HG03439 (cell line): ENCODE data around the gene HOXB3.
"Not testable (repeated sequence)": the region's sequence is repeated elsewhere in the genome, so short reads cannot be mapped to it uniquely, and the experiment has no call there.

Source experiments
- ATAC-seq: cut with Tn5 transposase; IDR thresholded peaks from one replicate; pipeline ENCODE4 v1.9.1; 2021; ENCODE audit warnings: mild to moderate bottlenecking, moderate library complexity; ENCODE audit not compliant: unreplicated experiment

The HOXB3 gene

DNA sequence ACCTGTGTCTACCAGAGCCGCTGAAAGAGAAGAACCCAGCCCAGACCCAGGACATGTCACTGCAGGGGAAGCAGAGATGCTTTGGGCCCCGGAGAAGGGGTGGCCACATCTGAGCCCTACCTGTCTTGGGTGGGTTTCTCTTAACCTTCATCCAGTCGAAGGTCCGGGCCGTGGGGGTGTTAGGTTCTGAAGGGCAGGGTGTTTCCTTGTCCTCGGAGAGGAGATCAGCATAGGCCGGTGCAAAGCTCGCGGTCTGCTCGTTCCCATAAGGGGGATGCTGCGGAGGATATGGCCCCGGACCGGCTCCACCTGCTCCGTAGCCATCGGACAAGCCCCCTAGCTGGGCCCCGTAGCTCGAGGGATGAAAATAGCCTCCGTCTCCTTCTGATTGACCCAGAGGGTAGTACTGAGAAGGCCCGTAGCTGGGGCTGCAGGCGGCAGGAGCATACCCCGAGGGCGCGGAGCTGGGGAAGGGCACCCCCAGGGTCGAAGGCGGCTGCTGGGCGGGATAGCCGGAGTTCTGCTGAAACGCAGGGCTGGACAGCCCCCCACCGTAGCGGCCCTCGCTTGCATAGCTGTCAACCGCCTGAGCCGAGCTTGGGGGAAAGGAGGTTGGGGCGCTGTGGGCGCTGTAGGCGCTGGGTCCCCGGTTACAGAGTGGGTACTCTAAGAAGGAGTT, 59.7 kb downstream of the HOXB3 start:
- ATAC-seq: no peak

DNA sequence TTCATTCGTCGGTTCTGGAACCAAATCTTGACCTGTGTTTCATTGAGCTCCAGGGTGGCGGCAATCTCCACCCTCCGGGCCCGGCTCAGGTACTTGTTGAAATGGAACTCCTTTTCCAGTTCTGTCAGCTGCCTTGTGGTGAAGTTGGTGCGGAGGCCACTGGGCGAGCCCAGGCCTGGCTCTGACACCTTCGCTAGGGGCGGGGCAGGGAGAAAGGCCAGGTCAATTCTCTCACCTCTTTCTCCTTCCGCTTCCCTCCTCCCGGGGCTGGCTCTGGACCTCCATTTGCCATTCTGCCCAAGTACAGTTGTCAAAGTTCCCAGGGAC, 60.4 kb downstream of the HOXB3 start:
- no peak for ATAC-seq

DNA sequence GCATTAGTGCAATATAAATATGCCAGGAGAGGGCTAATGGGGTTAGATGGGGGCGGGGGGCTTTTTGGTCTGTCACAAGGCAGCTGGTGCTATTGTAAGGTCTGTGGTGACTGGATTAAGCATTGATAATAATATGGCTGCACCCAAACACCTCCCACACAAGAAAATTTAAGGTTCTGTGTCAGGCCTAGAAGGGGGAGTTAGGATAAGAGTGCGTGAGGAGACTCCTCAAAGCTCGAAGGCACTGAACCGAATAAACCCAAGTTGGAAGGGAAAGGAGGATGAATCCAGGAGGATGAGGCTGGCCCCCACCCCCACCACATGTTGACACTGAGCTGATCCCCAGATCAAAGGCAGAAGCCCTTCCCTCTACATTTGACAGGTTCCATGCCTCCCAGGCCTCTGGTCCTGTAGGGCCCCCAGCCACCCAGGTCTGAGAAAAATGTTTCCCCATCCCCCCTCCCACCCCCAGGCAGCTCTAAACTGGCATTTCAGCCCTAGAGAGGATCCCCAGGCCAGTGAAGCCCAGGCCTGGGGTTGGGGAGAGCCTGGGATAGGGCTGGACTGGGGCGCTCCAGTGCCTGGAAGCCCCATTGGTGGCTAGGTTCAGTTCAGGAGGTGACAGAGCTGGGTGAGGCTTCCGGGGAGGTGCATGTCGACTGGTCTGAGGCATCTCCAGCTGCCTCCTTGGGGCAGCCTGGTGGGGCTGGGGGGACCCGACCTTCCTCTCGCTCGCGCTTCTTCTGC, 60.9 kb downstream of the HOXB3 start:
- no peak for ATAC-seq

DNA sequence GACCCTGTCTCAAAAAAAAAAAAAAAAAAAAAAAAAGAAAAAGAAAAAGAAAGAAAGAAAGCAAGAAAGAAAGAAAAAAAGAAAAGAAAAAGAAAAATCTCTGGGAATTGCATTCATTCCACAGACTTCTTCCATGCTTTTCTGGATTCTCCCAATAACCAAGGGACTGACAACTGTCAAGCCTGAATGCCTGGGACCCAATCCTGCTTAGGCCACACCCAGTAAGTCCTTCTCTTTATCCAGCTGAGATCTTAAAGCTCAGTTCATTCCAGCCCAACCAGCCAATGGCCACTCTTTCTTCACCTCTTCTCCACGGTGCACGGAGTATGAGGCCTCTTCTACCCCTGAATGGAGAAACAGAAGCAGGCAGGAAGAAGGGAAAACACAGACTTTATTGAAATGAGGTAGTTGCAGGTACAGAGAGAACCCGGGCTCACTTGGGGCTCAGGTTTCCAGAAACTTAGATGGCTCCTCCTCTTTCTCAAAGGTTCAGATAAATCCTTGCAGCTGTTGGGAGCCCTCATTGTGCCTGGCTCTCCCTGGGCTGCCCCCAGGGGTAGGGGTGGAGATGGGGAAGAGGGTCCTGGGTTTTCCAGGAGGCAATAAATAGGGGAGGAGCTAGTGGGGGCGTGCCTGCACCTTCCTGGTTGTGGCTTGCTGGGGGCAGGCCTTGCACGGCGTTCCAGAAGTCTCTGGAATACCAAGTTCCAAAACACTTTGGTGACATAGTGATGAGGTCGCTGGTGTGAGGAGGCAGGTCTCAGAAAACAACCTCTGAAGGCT, 61.7 kb downstream of the HOXB3 start:
- no peak for ATAC-seq

DNA sequence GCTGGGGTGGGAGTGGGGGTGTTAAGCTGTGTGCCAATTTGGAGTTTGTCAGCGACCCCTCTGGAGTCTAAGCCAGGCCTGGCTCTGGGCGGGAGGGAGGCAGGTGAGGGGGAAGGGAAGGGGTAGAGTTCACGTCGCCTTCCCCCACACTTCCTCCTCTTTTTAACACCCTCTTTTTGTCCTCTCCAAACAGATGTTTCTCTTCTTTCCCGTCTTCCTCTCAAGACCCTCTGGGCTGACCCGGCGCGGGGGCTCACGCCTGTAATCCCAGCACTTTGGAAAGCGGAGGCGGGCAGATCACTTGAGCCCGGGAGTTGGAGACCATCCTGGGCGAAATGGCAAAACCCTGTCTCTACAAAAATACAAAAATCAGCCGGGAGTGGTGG, 62.5 kb downstream of the HOXB3 start:
- ATAC-seq: no peak

DNA sequence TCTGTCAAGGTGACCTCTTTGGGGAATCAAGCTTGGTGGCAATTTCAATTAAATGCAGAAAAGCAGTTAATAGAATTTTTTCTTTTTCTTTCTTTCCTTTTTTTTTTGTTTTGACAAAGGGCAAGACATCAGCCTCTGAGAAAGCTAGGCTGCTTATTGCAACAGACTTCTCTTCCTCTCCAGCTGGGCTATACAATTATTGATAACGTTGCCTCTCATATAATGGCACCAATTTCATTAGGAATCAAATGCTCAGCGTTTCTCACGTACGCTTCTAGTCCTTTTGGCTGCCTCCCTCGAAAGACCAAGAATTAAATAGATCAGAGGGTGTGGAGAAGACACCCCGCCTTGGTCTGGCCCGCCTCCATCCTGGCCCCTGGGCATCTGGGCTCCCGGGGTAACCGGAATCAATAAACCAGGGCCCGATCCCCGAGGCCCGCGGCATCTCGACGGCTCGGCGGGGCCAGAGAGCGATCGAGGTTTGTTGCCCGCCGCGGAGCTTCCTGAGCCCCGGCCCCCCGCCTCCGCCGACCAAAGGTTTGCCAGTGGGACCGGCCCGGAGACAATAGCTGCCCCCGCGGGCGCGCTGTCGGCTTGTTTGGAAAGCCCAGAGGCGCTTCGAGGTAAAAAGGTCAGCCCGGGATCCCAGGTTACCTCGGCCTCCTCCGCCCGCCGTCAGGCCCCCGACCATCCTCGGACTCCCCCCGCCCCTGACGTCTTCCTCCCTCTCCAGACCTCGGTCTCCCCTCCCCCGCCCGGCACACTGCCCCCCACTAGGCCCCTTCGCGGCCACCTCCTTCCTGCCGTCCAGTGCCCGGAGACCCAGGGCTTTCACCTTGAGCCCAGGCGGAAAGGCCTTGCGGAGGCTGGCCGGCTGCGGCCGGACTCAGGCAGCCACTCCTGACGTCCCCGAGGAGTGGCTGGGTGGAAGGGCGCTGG, 63.2 kb downstream of the HOXB3 start:
- no peak for ATAC-seq

DNA sequence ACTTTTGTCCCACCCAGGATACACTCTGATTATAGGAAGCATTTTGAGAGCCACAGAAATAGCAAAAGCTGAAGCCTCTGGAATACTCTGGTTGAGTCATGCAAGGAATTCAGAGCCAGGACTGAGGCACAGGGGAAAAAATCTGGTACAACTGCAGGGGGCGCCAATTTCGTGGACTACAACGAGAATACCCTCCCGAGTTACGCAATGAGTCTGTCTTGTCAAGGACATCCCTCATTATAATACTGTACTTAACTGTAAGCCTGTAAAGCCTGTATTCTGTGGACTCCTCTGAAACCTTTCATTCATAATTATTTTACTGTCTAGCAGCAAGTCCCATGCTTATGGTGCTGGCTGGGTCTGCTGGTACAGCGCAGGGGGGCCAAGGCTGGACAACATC, 67.0 kb downstream of the HOXB3 start:
- ATAC-seq: no peak

DNA sequence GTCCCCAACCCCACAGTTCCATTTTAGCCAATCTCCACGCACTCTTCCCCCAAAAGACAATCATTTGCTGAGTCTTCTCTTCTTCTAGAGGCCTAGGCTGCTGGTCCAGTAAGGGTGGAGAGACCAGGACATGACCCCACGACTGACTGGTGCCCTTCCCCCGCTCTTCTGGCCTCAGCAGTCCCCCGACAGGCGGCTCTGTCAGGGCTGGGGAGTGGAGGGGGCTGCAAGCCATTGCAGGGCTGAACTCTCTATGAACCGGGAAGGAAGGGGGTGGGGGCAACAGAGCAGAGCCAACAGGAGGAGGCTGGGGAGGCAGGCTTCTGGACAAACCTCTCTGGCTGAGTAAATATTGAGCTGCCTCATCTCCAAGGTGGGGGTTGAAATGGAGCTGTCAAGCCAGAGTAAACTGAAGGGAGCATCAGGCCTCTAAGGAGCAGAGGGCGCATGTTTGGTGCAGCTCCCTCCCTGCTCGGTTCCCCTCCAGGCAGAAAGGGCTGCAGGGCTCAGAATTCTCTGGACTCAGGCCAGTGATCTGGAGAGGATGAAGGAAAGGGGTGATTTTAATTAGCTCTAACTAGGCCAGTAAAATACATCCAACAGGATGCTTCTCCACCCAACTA, 67.9 kb downstream of the HOXB3 start:
- ATAC-seq: no peak

DNA sequence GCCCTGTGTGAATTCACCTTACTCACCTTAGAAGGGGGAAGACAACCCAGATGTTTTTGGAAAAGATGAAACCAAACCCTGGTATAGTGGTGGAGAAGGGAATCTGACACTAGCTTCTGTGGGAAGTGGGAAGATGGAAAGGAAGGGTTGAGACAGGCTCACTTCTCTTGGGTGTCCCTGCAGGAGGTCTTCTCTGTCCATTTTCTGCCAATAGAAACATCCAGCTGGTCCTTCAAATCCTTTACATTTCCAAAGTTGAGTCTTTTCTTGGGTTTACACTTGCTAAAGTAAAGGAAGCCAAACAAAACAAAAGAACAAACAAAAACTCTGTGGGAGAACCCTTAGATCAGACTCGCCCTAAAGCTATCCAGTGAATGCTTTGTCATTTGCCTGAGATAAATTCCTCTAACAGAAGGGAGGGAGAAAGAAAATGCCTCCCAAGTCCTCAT, 69.4 kb downstream of the HOXB3 start:
- no peak for ATAC-seq

DNA sequence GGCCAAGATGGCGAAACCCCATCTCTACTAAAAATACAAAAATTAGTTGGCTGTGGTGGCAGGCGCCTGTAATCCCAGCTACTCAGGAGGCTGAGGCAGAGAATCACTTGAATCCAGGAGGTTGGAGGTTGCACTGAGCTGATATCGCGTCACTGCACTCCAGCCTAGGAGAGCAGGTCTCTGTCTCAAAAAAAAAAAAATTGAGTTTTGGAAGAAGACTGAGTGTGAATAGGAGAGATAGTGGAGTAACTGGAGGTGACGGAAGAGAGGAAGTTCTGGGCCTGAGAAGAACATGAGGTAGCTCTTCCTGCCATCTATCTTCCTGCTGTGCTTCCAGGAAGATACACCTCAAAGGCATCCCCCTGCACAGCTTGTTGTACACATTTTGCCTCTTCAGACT, 70.6 kb downstream of the HOXB3 start:
- ATAC-seq: no peak

DNA sequence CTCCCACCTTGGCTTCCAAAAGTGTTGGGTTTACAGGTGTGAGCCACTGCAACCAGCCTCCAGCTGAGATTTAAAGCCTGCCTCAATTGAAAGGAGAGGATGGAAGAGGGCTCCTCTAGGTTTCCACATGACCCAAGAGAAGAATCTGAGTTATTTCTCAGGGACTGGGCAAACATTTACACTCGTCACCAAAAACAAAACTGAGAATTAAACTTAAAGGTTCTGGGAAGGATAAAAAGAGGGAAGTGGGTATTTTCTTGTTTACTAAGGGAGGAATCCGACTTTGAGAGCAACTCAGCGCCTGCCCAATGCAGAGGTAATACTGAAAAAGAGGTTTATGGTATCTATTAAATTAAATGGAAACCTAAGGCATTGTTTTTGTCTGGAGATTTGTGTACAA, 72.6 kb downstream of the HOXB3 start:
- ATAC-seq: no peak

DNA sequence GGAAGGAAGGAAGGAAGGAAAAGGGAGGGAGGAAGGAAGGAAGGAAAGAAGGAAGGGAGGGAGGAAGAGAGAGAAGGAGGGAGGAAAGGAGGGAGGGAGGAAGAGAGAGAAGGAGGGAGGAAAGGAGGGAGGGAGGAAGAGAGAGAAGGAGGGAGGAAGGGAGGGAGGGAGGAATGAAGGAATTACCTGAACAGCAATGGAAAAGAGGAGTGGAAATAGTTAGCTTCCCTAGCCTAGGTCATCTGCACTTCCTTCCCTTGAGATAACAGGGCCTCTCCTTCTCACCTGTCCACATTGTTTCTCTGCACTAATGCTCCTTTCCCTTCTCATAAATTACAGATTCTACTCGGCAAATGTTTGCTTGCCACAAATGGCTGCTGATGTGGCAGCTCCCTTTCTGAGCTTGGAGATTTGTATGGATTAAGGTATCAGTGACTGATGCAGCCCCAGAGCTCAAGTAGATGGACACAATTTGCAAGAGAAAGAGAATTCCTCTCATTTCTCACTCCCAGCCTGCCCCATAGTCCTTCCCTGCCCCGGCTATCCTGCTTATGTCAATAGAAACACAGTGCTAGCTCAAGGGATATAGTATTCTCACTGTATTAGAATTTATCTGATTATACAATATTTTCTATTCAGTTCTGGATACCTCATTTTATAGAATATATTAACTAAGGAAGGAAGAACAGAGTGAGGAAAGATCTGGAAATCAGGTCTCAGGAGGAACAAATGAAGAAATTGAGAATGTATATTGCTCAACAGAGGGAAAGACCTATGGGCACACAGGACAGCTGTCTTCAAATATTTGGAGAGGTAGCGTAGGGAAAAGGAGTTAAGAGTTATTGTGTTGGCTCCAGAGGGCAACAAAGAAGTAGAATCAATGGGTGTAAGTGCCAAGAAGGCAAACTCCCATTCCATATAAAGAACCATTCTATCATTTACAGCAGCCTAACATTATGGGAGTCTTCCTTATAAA, 73.8 kb downstream of the HOXB3 start:
- ATAC-seq: no peak

DNA sequence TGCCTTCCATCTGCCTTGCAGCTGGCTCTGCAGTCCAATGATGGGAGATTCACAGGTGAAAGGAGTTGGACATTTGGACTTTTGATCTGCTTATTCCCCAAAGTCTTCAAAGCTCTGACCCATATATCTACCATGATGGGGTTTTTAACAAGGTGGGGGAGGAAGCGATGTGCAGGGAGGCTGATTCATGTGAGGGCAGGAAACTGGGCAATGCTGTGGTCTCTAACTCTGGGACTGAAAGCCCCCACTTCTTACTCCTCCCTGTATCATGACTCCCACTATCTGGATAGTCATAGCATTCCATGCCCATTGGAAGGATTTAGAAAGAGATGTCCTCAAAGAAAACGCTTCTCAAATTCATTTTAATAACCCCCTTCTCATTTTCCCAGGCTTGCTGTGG, 75.6 kb downstream of the HOXB3 start:
- ATAC-seq: no peak

DNA sequence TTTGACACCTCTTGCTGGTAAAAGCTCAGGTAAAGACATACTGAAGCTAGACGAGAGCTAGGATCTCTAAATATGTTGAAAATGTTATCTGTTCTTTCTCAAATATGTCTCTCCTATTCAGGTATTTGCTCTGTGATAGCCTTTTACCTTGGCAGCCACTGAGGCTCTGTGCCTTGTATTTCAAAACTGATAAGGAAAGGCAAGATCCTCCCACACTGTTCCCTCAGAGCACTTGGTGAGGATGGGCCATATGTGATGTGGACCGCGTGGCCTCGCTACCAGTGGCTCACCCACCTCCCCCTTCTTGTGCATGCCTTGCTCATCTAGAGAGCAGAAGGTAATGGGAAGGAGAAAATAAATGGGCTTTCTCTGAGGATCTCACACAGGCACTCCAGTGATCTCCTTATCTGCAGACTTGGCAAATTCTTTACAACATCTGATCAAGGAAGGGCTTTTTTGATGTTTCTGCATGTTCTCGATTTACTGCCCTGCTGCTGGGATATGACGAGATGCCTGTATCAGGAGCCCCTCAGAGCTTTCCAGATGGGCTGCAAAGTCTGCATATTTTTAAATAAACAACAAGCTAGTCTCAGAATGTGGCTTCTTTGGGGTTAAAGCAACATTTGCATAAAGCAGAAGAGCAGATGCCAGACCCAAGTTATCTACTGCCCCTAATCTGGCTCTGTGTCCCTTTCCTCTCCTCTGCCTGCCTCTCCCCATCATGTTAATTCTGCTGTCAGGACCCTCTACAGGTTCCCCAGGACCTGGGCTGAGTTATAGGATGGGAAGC, 76.2 kb downstream of the HOXB3 start:
- ATAC-seq: no peak

DNA sequence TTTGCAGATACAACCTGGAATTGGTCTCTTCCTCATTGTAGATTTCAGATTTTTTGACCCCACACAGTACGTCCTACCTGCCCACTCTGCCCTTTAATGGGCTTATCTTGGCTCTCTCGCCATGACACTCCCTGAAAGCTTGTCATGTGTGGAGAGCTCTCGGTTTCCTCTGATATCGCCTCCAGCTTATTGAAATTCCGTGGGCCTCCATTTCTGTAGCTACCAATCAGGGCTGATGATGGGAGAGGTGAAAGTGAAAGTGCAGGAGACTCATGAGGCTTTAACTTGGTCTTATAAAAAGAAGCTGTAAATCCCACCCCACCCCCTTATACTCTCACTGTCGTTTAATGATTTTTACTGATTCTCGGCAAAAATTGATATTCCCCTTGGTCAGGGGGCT, 76.9 kb downstream of the HOXB3 start:
- ATAC-seq: no peak

DNA sequence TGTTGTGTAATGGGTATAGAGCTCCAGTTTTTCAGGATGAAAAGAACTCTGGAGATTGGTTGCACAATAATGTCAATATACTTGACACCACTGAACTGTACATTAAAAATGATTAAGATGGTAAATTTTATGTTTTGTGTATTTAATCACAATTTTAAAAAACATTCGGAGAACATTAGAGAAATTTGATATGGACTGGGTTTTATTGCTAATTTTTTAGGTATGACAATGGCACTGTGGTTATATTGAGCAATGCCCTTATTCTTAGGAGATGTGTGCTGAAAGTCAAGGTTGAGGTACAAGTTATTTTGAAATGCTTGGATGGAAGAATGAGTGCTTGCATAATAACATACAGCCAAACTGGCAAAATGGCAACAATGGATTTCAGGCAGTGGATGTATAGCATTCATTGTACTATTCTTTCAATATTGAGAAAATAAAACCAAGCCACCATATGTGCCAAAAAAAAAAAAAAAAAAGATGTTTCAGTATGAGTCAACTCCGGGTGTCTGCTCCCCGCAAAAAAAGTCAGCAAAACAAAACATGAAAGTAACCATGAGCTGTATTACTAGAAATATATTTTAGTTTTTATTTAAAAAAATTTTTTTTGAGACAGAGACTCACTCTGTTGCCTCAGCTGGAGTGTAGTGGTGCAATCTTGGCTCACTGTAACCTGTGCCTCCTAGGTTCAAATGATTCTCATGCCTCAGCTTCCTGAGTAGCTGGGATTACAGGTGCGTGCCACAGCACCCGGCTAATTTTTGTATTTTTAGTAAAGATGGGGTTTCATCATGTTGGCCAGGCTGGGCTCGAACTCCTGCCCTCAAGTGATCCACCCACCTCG, 79.1 kb downstream of the HOXB3 start:
- peak; percentile 57 for ATAC-seq

DNA sequence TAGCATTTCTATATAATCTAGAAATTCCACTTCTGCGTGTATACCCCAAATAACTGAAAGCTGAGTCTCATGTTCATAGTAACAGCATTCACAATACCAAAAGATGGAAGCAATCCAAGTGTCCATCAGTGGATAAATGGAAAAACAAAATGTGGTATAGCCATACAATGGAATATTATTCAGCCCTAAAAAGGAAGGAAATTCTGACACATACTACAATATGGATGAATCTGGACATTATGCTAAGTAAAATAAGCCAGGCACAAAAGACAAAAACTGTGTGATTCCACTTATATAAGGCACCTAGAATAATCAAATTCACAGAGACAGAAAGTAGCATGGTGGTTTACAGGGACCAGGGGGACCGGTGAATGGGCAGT, 79.7 kb downstream of the HOXB3 start:
- ATAC-seq: no peak

DNA sequence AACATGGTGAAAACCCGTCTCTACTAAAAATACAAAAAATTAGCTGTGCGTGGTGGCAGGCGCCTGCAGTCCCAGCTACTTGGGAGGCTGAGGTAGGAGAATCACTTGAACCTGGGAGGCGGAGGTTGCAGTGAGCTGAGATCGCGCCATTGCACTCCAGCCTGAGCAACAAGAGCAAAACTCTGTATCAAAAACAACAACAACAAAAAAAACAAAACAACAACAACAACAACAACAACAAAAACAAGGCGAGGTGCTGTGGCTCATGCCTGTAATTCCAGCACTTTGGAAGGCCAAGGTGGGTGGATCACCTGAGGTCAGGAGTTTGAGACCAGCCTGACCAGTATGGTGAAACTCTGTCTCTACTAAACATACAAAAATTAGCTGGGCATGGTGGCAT, 80.3 kb downstream of the HOXB3 start:
- ATAC-seq: not testable (repeated sequence)
